K562 (cell line): Measurements from ENCODE around the gene SLC7A14. TPM values are rescaled to one million over a fixed set of nuclear protein-coding genes. Genes with fewer than 3 reads are reported as not detected.

Source experiments
- ATAC-seq: fragments of 200-7000 bp; cut with Tn5 transposase; 3 replicates; pipeline ENCODE4 v1.9.1; 2020; ENCODE audit warnings: moderate library complexity
- BruUV-seq: library from RNA; stranded (reverse); fragments of 400-500 nt; replicated peaks from 2 replicates; lab custom pipeline; 2021; lab: Mats Ljungman, UMichigan
- CTCF ChIA-PET: fragments of 300-600 bp; formaldehyde crosslinking; extraction: SDS; loops from one replicate; lab custom pipeline; 2021; ENCODE audit warnings: low intra/inter-chr PET ratio; lab: Yijun Ruan, JAX
- POLR2A ChIA-PET: fragments of 300-600, 350-650 bp; sonication (Branson Sonifier 250); formaldehyde crosslinking; extraction: SDS; loops from one replicate; lab custom pipeline; 2021; ENCODE audit warnings: antibody characterized with exemption, inconsistent platforms; lab: Yijun Ruan, JAX
- DNase-seq, 4 experiments: peaks; one replicate each; pipeline versions ENCODE4 v3.0.0 to v3.0.0-alpha.2; 2011 to 2018; ENCODE audit warnings: low spot score in 3 of 4, mixed read lengths in 3 of 4; ENCODE audit errors: extremely low read depth in 1 of 4
- FAIRE-seq: peaks from 2 replicates; lab custom pipeline; 2011; peaks lifted over from hg19 to GRCh38; lab: Jason Lieb, UNC
- H2AFZ ChIP-seq: 2 replicates; pipeline ENCODE4 v1.6.0; 2011; ENCODE audit warnings: low read depth, low read length, control low read depth, inconsistent platforms
- H3K27ac ChIP-seq: fragments of 200-600 bp; 3 replicates; pipeline ENCODE4 v1.8.0; 2011; ENCODE audit warnings: low read depth, mild to moderate bottlenecking, control low read depth, inconsistent platforms, low read length, moderate library complexity, mixed read lengths; ENCODE audit errors: extremely low read depth
- H3K27me3 ChIP-seq, 2 experiments: fragments of 300-600 bp in 1 of 2; 2 replicates in 1 of 2; 3 replicates in 1 of 2; pipeline versions ENCODE4 v1.6.0 to v1.8.0; 2011; ENCODE audit warnings: inconsistent platforms in 2 of 2, low read length in 2 of 2, mild to moderate bottlenecking in 1 of 2, mixed read lengths in 1 of 2, moderate library complexity in 1 of 2; ENCODE audit not compliant: control insufficient read depth in 2 of 2, insufficient read depth in 2 of 2
- H3K36me3 ChIP-seq: fragments of 300-600 bp; 3 replicates; pipeline ENCODE4 v1.8.0; 2011; ENCODE audit warnings: mild to moderate bottlenecking, low read length, inconsistent platforms; ENCODE audit not compliant: control insufficient read depth, insufficient read depth
- H3K4me1 ChIP-seq, 2 experiments: fragments of 200-600 bp in 1 of 2; replicated peaks in 1 of 2; 2 replicates in 1 of 2; 3 replicates in 1 of 2; pipeline versions ENCODE4 v1.5.1 to v1.8.0; 2011; ENCODE audit warnings: inconsistent platforms in 2 of 2, low read length in 2 of 2, mild to moderate bottlenecking in 1 of 2, mixed read lengths in 1 of 2, moderate library complexity in 1 of 2; ENCODE audit not compliant: control insufficient read depth in 2 of 2, insufficient read depth in 2 of 2
- H3K4me2 ChIP-seq: 2 replicates; pipeline ENCODE4 v1.6.1; 2011; ENCODE audit warnings: low read length, control low read depth, inconsistent platforms, mixed read lengths; ENCODE audit not compliant: insufficient read depth
- H3K4me3 ChIP-seq: fragments of 200-600 bp; sonication (generic), shearing (Covaris generic); 2 replicates; pipeline ENCODE4 v1.5.1; 2016; ENCODE audit warnings: control low read depth, inconsistent platforms
- H3K79me2 ChIP-seq: fragments of 200-600 bp; 3 replicates; pipeline ENCODE4 v1.8.0; 2011; ENCODE audit warnings: low read length, inconsistent platforms; ENCODE audit not compliant: control insufficient read depth, insufficient read depth
- H3K9ac ChIP-seq, 2 experiments: 2 replicates each; pipeline versions ENCODE4 v1.6.0 to v1.6.1; 2011; ENCODE audit warnings: low read depth in 2 of 2, low read length in 2 of 2, control low read depth in 1 of 2, inconsistent platforms in 1 of 2, mild to moderate bottlenecking in 1 of 2, mixed read lengths in 1 of 2; ENCODE audit not compliant: insufficient read depth in 1 of 2
- H3K9me1 ChIP-seq: one replicate; pipeline ENCODE4 v1.6.0; 2011; ENCODE audit warnings: inconsistent platforms, mild to moderate bottlenecking, low read length, moderate library complexity; ENCODE audit not compliant: control insufficient read depth, insufficient read depth
- H3K9me3 ChIP-seq: replicated peaks from 2 replicates; pipeline ENCODE4 v1.5.1; 2011; ENCODE audit warnings: low read depth, low read length, inconsistent platforms; ENCODE audit not compliant: control insufficient read depth, insufficient read depth
- H4K20me1 ChIP-seq: replicated peaks from 2 replicates; pipeline ENCODE4 v1.6.1; 2011; ENCODE audit warnings: low read length, inconsistent platforms, mixed read lengths; ENCODE audit not compliant: control insufficient read depth, insufficient read depth
- FOXM1 ChIP-seq, 2 experiments: fragments of 450-650 bp in 1 of 2; sonication (generic) in 1 of 2; formaldehyde crosslinking in 1 of 2; IDR thresholded peaks; 2 replicates each; pipeline versions ENCODE4 v1.6.1 to v1.9.0; 2017 to 2022; ENCODE audit warnings: low read depth in 2 of 2, mild to moderate bottlenecking in 2 of 2, missing genetic modification reagents in 1 of 2, moderate library complexity in 1 of 2
- HEY1 ChIP-seq: fragments of 250-450 bp; sonication (Bioruptor Pico); IDR thresholded peaks from 2 replicates; pipeline ENCODE4 v1.5.0; 2020; ENCODE audit warnings: mild to moderate bottlenecking, moderate library complexity, borderline replicate concordance
- IFI16 ChIP-seq: fragments of 250-450 bp; sonication (Bioruptor Pico); IDR thresholded peaks from 2 replicates; pipeline ENCODE4 v2.1.2; 2022; ENCODE audit warnings: mild to moderate bottlenecking, inconsistent platforms
- KDM2B ChIP-seq: fragments of 250-450 bp; sonication (Bioruptor Pico); IDR thresholded peaks from 2 replicates; pipeline ENCODE4 v1.8.0; 2021; ENCODE audit warnings: mild to moderate bottlenecking, moderate library complexity
- MCM7 ChIP-seq, 2 experiments: fragments of 450-650 bp; IDR thresholded peaks; 2 replicates each; pipeline ENCODE4 v1.6.1; 2016 to 2018
- NFE2L1 ChIP-seq: fragments of 450-650 bp; IDR thresholded peaks from 2 replicates; pipeline ENCODE4 v1.6.1; 2016; ENCODE audit warnings: missing genetic modification characterization, low read depth, mild to moderate bottlenecking, missing compliant biosample characterization, moderate library complexity, borderline replicate concordance
- PURB ChIP-seq: sonication (generic); formaldehyde crosslinking; IDR thresholded peaks from 2 replicates; pipeline ENCODE4 v1.9.0; 2021; ENCODE audit warnings: low read depth, mild to moderate bottlenecking, missing genetic modification reagents
- RBM22 ChIP-seq: fragments of 200-400 bp; formaldehyde crosslinking; IDR thresholded peaks from 2 replicates; pipeline ENCODE4 v1.6.1; 2018; ENCODE audit warnings: low read length, low read depth; ENCODE audit not compliant: poor library complexity, severe bottlenecking
- RCOR1 ChIP-seq, 2 experiments: IDR thresholded peaks; 2 replicates each; pipeline ENCODE4 v1.6.1; 2012; ENCODE audit warnings: low read depth in 2 of 2, low read length in 2 of 2, borderline replicate concordance in 1 of 2, improper control_type of control experiment in 1 of 2
- SRSF1 ChIP-seq: fragments of 200-400 bp; formaldehyde crosslinking; IDR thresholded peaks from 2 replicates; pipeline ENCODE4 v1.6.1; 2017; ENCODE audit warnings: mild to moderate bottlenecking, low read depth, low read length, moderate library complexity
- TCFL5 ChIP-seq: fragments of 250-450 bp; sonication (Bioruptor Pico); conservative IDR thresholded peaks from 2 replicates; pipeline ENCODE4 v1.6.1; 2021; ENCODE audit warnings: mild to moderate bottlenecking, moderate library complexity, matching md5 sums
- THAP12 ChIP-seq: fragments of 250-450 bp; sonication (Bioruptor Pico); IDR thresholded peaks from 2 replicates; pipeline ENCODE4 v1.9.0; 2021; ENCODE audit warnings: mild to moderate bottlenecking, inconsistent platforms
- TSC22D4 ChIP-seq: fragments of 450-650 bp; IDR thresholded peaks from 2 replicates; pipeline ENCODE4 v1.6.1; 2016; ENCODE audit warnings: missing genetic modification characterization, missing biosample characterization, control low read depth
- ZBTB34 ChIP-seq: fragments of 250-450 bp; sonication (Bioruptor Pico); IDR thresholded peaks from 2 replicates; pipeline ENCODE4 v1.8.0; 2021; ENCODE audit warnings: mild to moderate bottlenecking, moderate library complexity
- ZNF311 ChIP-seq: fragments of 250-450 bp; sonication (Bioruptor Pico); IDR thresholded peaks from 2 replicates; pipeline ENCODE4 v1.4.0; 2020; ENCODE audit warnings: mild to moderate bottlenecking, moderate library complexity
- in situ Hi-C: fragments of 300-500 bp; cut with MboI; formaldehyde crosslinking; loops from 4 replicates; pipeline ENCODE4 v1.15.0; 2018; ENCODE audit warnings: inconsistent platforms, mixed read lengths
- intact Hi-C: fragments of 100-400 bp; cut with micrococcal nuclease; formaldehyde crosslinking; loops from 2 replicates; pipeline ENCODE4 v1.14.2; 2022
- polyA plus RNA-seq, 8 experiments: library from polyadenylated mRNA; depleted of rRNA in 4 of 8; stranded (reverse) in 5 of 8; unstranded in 3 of 8; fragments of >200 nt; fragmentation: Nextera tagmentation in 2 of 8; fragmentation: Illumina TruSeq in 1 of 8; extraction: Ambion mirVana in 2 of 8; extraction: Trizol in 1 of 8; gene quantifications; 2 replicates each; pipeline versions ENCODE4 v1.2.1 to v1.2.3, GENCODE V29; 2011 to 2014; ENCODE audit warnings: inconsistent platforms in 1 of 8, missing spikeins in 1 of 8
- total RNA-seq, 7 experiments: library from RNA; depleted of rRNA in 6 of 7; stranded (reverse); fragments of >200 nt in 6 of 7; fragmentation: Illumina TruSeq in 2 of 7; extraction: Trizol in 2 of 7; gene quantifications; 2 replicates each; pipeline versions ENCODE4 v1.2.1 to v1.2.3, GENCODE V29; 2011 to 2021; ENCODE audit warnings: low replicate concordance in 1 of 7

The SLC7A14 gene
- total and polyA plus RNA-seq, 9 of the 15 experiments (the other 6 are each of a cell fraction or from before 2014, with no cell fraction given): not detected

GRCh38 chr3:170448584-170448983 lies 137.3 kb downstream of the SLC7A14 start (continued):
- TF ChIP-seq THAP12 (CRISPR knock-in tag): no peak
- no peak for TF ChIP-seq TCFL5 (CRISPR knock-in tag)
- no peak for TF ChIP-seq MCM7 (IDR thresholded peaks at IDR 0.05)
- no peak for TF ChIP-seq NFE2L1
- no peak for TF ChIP-seq KDM2B (CRISPR knock-in tag)
- no peak for TF ChIP-seq TSC22D4 (tag)
- TF ChIP-seq RBM22: no peak
- TF ChIP-seq ZNF311 (CRISPR knock-in tag): no peak
- no peak for TF ChIP-seq SRSF1
- TF ChIP-seq IFI16 (CRISPR knock-in tag): no peak
- TF ChIP-seq PURB (CRISPR knock-in tag): no peak

GRCh38 chr3:170443457-170443856 lies 142.4 kb downstream of the SLC7A14 start:
- H4K20me1 ChIP-seq: no peaks in the 10 kb centered on the region
- BruUV-seq: no TSS peak
- H3K9ac ChIP-seq: no peak overlapping the region
- H3K4me3 ChIP-seq: no peak overlapping the region
- H3K4me2 ChIP-seq: no peak overlapping the region
- ChIA-PET POLR2A (interaction anchor here (0.9 to 1.8 kb wide), 2 partner anchors 12 to 426 kb away, joined by 5 read pairs; partner anchors contain the start of gene RPL22L1), CTCF (no interaction called here)
- no peaks in the 10 kb centered on the region; a peak in 1 of 5 replicates for H3K4me1 ChIP-seq
- H3K36me3 ChIP-seq: no peaks in the 10 kb centered on the region
- FAIRE-seq (no peak), ATAC-seq (no peak), DNase-seq (no peak)
- no peaks in the 10 kb centered on the region for H3K79me2 ChIP-seq
- intact Hi-C loops (no loop called here), in situ Hi-C loops (no loop called here)
- no peak overlapping the region for H2AFZ ChIP-seq
- H3K27me3 ChIP-seq: peaks cover 0 to 8% of the 10 kb centered on the region in 2 experiments; a peak in 1 of 5 replicates
- H3K9me1 ChIP-seq: no peaks in the 10 kb centered on the region
- H3K9me3 ChIP-seq: no peaks in the 10 kb centered on the region
- no peak overlapping the region for H3K27ac ChIP-seq
- TF ChIP-seq HEY1 (CRISPR knock-in tag) (no peak), FOXM1 (IDR thresholded peaks at IDR 0.05; ENCODE audit: low read depth) (no peak), FOXM1 (CRISPR knock-in tag; IDR thresholded peaks at IDR 0.05; ENCODE audit: low read depth) (no peak), RCOR1 (IDR thresholded peaks at IDR 0.05; ENCODE audit: borderline replicate concordance in 1 of 2, low read depth in 2 of 2, low read length in 2 of 2) (no peak), IFI16 (CRISPR knock-in tag) (no peak), ZBTB34 (CRISPR knock-in tag) (no peak)
